Neuron (in vitro differentiated cells): ENCODE data around the gene PLSCR1.
A peak's percentile ranks its signal among the peaks of the same experiment; 100 is the strongest.

Experiments used
- H2AFZ ChIP-seq: one replicate; pipeline ENCODE4 v1.6.1; 2013; ENCODE audit warnings: low read depth, mild to moderate bottlenecking, inconsistent platforms, low read length, moderate library complexity
- H3K27me3 ChIP-seq: one replicate; pipeline ENCODE4 v1.6.1; 2013; ENCODE audit warnings: low read length; ENCODE audit not compliant: insufficient read depth
- H3K36me3 ChIP-seq: one replicate; pipeline ENCODE4 v1.6.1; 2013; ENCODE audit warnings: low read length; ENCODE audit not compliant: insufficient read depth
- H3K4me1 ChIP-seq: one replicate; pipeline ENCODE4 v1.6.1; 2013; ENCODE audit warnings: low read length; ENCODE audit not compliant: insufficient read depth
- H3K4me3 ChIP-seq: 2 replicates; pipeline ENCODE4 v1.5.1; 2013; ENCODE audit warnings: mild to moderate bottlenecking, low read length, moderate library complexity
- H3K9me3 ChIP-seq: one replicate; pipeline ENCODE4 v1.6.1; 2013; ENCODE audit warnings: low read length

PLSCR1 gene, protein sequence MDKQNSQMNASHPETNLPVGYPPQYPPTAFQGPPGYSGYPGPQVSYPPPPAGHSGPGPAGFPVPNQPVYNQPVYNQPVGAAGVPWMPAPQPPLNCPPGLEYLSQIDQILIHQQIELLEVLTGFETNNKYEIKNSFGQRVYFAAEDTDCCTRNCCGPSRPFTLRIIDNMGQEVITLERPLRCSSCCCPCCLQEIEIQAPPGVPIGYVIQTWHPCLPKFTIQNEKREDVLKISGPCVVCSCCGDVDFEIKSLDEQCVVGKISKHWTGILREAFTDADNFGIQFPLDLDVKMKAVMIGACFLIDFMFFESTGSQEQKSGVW

DNA sequence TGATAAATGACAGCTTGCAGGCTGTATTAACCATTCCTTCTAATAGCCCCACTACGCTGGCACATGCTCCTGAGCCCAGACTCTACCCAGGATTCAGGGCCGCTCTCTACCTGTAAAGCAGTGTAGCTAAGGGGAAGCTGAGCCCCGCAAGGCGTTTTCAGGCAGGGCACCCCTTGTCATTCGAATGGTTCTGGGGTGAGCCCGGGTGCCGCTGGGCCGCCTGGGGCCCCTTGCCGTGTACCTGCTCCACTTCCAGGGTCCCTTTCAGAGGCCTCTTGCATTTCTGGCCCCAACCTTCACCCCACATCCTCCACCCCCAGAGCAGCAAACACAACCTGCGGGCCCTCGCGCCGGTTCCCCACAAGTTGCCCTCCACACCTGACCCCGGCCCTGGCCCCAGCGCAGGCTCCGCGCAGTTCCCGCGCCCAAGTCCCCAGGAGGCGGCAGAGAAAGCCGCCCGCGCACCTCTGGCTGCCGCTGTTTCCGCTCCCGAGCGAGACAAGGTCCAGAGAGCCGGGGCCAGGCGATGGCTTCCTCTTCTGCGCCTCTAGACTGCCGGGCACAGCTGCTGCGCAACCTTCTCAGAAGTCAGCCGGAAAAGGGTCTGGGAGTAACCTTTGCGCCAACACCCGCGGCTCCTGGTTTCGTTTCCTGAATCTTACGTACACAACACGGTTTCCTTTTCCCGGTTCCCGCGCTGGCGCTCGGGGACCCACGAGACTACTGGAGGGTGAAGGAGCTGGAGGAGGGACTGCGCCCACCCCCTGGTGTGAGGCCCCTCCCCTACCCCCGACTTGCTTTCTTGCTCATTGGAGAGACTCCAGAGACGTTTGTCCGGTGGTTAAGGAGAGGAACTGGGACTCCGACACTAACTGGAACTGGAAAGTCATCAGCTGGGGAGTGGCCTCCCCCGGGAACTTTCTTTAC is at the start of gene PLSCR1:
Gene PLSCR1, minus strand, starts transcription at position 606 of the 927 bp plus-strand sequence. CDS start 8,055 bp downstream, outside the sequence.
- H3K36me3 ChIP-seq, result no peaks in the 10 kb centered on the region
- H2AFZ ChIP-seq, result peak within 1 kb of the TSS; percentile 100
- H3K4me3 ChIP-seq, result peak within 1 kb of the TSS; percentile 91
- H3K9me3 ChIP-seq, result peaks cover 1% of the 10 kb centered on the region
- peaks cover 10% of the 10 kb centered on the region for H3K4me1 ChIP-seq
- H3K27me3 ChIP-seq, result no peaks in the 10 kb centered on the region

- Histone ChIP-seq H3K36me3 (no peaks in the 10 kb centered on the region), H3K27me3 (no peaks in the 10 kb centered on the region), H3K9me3 (no peaks in the 10 kb centered on the region), H2AFZ (no peak overlapping the region), H3K4me3 (no peak overlapping the region), H3K4me1 (no peaks in the 10 kb centered on the region)
These were observed 49.4 kb upstream of the PLSCR1 start for GRCh38 chr3:146593776-146594175.

DNA sequence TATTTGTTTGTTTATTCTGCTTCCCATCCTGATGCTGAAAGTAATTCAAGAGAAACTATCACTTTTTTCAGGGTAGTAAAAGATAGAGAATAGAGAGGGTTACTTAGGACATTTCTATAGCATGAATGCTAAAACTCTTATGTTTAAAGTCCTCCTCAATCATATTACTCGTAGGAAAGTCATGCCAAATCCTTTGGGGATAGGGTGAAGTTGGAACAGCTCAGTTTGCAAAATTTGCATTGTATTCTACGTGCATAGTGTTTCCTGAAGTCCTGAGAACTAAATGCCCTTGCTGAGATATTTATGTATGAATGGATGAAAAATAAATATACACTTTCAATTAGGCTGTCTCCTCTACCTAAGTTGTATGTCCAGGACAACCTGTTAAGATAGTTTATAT is 46.1 kb upstream of the PLSCR1 start:
- Histone ChIP-seq H3K4me3 (no peak overlapping the region), H3K9me3 (no peaks in the 10 kb centered on the region), H2AFZ (no peak overlapping the region), H3K27me3 (no peaks in the 10 kb centered on the region), H3K4me1 (no peaks in the 10 kb centered on the region), H3K36me3 (no peaks in the 10 kb centered on the region)

DNA sequence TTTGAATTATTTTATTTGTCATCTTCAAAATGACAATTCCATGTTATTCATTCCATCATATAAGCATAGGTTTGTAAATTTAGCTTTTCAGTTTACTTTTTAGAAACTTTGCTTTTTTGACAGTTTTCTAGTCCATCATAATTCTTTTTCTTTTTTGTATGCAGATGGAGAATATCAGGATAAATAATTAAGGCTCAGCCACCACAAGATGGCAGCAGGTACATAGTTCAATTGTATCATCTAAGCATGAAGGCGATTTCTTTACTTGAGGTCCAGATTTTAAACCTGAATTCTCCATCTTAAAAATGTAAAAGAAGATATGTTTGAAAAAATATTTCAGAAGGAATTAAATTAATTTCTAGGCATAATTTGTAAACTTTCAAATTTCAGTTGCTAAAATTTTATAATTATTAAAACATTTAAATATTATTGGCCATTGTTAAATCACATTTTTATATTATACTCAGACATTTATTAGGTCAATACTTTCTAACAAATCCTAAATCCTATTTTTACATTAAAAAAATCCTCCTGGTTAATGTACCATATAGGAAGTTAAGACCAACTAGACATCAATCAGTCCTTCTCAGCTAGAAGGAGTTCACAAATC is 45.6 kb upstream of the PLSCR1 start:
- Histone ChIP-seq H3K27me3 (no peaks in the 10 kb centered on the region), H2AFZ (no peak overlapping the region), H3K9me3 (no peaks in the 10 kb centered on the region), H3K36me3 (no peaks in the 10 kb centered on the region), H3K4me3 (no peak overlapping the region), H3K4me1 (no peaks in the 10 kb centered on the region)

GRCh38 chr3:146585156-146585555 is 40.7 kb upstream of the PLSCR1 start:
- Histone ChIP-seq H3K4me1 (peaks cover 3% of the 10 kb centered on the region), H3K27me3 (no peaks in the 10 kb centered on the region), H3K9me3 (peaks cover 4% of the 10 kb centered on the region), H2AFZ (no peak overlapping the region), H3K4me3 (no peak overlapping the region), H3K36me3 (no peaks in the 10 kb centered on the region)

GRCh38 chr3:146581951-146582467 is 37.6 kb upstream of the PLSCR1 start:
- Histone ChIP-seq H3K9me3 (peaks cover 4% of the 10 kb centered on the region), H3K4me1 (peaks cover 7% of the 10 kb centered on the region), H2AFZ (peak overlapping the region; percentile 53), H3K36me3 (no peaks in the 10 kb centered on the region), H3K27me3 (no peaks in the 10 kb centered on the region), H3K4me3 (no peak overlapping the region)

- H3K4me3 ChIP-seq, result no peak overlapping the region
- H2AFZ ChIP-seq, result no peak overlapping the region
- no peaks in the 10 kb centered on the region for H3K27me3 ChIP-seq
- H3K36me3 ChIP-seq, result no peaks in the 10 kb centered on the region
- H3K4me1 ChIP-seq, result peaks cover 7% of the 10 kb centered on the region
- peaks cover 4% of the 10 kb centered on the region for H3K9me3 ChIP-seq
These were observed 36.7 kb upstream of the PLSCR1 start for GRCh38 chr3:146581080-146581601.

GRCh38 chr3:146577662-146578061 is 33.3 kb upstream of the PLSCR1 start:
- Histone ChIP-seq H3K9me3 (no peaks in the 10 kb centered on the region), H3K4me1 (peaks cover 7% of the 10 kb centered on the region), H2AFZ (no peak overlapping the region), H3K36me3 (no peaks in the 10 kb centered on the region), H3K4me3 (no peak overlapping the region), H3K27me3 (no peaks in the 10 kb centered on the region)

DNA sequence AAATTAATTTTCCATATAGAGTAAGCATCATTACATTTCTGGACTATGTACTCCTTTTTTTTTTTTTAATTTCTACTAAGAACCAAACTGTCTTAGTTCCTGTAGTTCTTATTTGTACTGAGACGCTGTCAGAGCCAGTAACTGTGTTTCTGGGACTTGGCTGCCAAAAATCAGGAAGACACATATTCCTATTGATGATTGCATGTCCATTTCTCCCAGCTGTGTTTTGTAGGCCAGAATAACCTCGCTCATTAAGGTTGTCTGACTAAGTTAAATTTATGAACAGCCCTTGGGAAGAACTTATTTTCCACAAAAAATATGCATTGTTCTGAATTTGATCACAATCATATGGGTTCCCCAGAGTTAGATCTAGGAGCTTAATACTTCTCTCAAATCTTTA is 31.2 kb upstream of the PLSCR1 start:
- H3K36me3 ChIP-seq, result no peaks in the 10 kb centered on the region
- no peaks in the 10 kb centered on the region for H3K9me3 ChIP-seq
- peaks cover 4% of the 10 kb centered on the region for H3K4me1 ChIP-seq
- no peaks in the 10 kb centered on the region for H3K27me3 ChIP-seq
- H3K4me3 ChIP-seq, result no peak overlapping the region
- no peak overlapping the region for H2AFZ ChIP-seq

DNA sequence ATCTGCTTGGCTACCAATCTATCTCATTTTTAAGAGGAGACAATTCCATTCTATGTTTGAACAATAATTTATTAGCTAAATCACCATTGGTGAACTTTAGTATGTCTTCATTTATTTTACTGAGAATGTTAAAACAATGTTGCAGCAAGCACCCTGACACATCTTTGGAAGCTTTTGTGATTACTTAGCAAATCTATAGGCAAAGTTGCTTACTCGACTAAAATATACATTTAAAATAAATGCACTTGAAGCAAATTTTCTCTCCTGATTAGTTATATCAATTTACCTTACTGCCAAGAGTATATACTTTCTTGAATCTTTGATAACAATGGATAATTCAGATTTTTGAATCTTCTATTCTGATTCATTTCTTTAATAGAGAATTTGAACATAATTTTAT is 29.8 kb upstream of the PLSCR1 start:
- no peak overlapping the region for H2AFZ ChIP-seq
- H3K4me3 ChIP-seq, result no peak overlapping the region
- no peaks in the 10 kb centered on the region for H3K4me1 ChIP-seq
- H3K27me3 ChIP-seq, result no peaks in the 10 kb centered on the region
- H3K9me3 ChIP-seq, result no peaks in the 10 kb centered on the region
- no peaks in the 10 kb centered on the region for H3K36me3 ChIP-seq

GRCh38 chr3:146569314-146569713 is 24.9 kb upstream of the PLSCR1 start:
- Histone ChIP-seq H3K4me3 (no peak overlapping the region), H2AFZ (no peak overlapping the region)

DNA sequence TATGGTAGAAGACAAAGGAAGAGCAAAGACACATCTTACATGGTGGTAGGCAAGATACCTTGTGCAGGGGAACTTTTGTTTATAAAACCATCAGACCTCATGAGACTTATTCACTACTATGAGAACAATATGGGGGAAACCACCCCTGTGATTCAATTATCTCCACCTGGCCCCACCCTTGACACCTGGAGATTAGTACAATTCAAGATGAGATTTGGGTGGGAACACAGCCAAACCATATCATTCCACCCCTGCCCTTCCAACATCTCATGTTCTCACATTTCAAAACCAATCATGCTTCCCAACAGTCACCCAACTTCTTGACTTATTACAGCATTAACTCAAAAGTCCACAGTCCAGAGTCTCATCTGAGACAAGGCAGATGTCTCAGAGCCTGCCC is 21.7 kb upstream of the PLSCR1 start:
- Histone ChIP-seq H3K4me1 (no peaks in the 10 kb centered on the region), H3K9me3 (no peaks in the 10 kb centered on the region), H3K4me3 (no peak overlapping the region), H3K27me3 (no peaks in the 10 kb centered on the region), H2AFZ (no peak overlapping the region), H3K36me3 (no peaks in the 10 kb centered on the region)

More at GRCh38 chr3:146569314-146569713, 24.9 kb upstream of the PLSCR1 start:
- H3K9me3 ChIP-seq, result no peaks in the 10 kb centered on the region
- H3K27me3 ChIP-seq, result no peaks in the 10 kb centered on the region
- no peaks in the 10 kb centered on the region for H3K36me3 ChIP-seq
- no peaks in the 10 kb centered on the region for H3K4me1 ChIP-seq
